Ascending aorta (tissue), 2 donors: ENCODE results near the gene HERC3. TPM values are rescaled to one million over a fixed set of nuclear protein-coding genes. Genes with fewer than 3 reads are reported as not detected.
A peak's percentile ranks its signal among the peaks of the same experiment; 100 is the strongest.

Experiments
- DNase-seq, 2 donors: peaks; one replicate each; pipeline ENCODE4 v3.0.0-alpha.2; 2019; ENCODE audit warnings: low spot score in 2 of 2
- H3K27ac ChIP-seq, 2 donors: fragments of 200-600 bp; sonication (generic); one replicate each; pipeline ENCODE4 v1.5.1; 2016 to 2017; ENCODE audit warnings: mild to moderate bottlenecking in 1 of 2
- H3K27me3 ChIP-seq: fragments of 200-600 bp; sonication (generic); one replicate; pipeline ENCODE4 v1.5.1; 2017
- H3K36me3 ChIP-seq, 2 donors: fragments of 200-600 bp; sonication (generic); one replicate each; pipeline ENCODE4 v1.5.1; 2016
- H3K4me1 ChIP-seq, 2 donors: fragments of 200-600 bp; sonication (generic); one replicate each; pipeline ENCODE4 v1.5.1; 2016 to 2017; ENCODE audit warnings: mild to moderate bottlenecking in 1 of 2
- H3K4me3 ChIP-seq, 2 donors: fragments of 200-600 bp; sonication (generic); one replicate each; pipeline ENCODE4 v1.5.1; 2016 to 2017; ENCODE audit warnings: mild to moderate bottlenecking in 1 of 2
- H3K9me3 ChIP-seq, 2 donors: fragments of 200-600 bp; sonication (generic); one replicate each; pipeline ENCODE4 v1.5.1; 2016
- CTCF ChIP-seq, 3 experiments: fragments of 200-600 bp in 2 of 3; fragments of 450-650 bp in 1 of 3; sonication (generic) in 2 of 3; IDR thresholded peaks; one replicate each; pipeline ENCODE4 v1.5.1; 2016 to 2019; ENCODE audit warnings: antibody characterized with exemption in 3 of 3, mild to moderate bottlenecking in 1 of 3, moderate library complexity in 1 of 3
- intact Hi-C: fragments of 100-400 bp; cut with DNase I; formaldehyde crosslinking; loops from one replicate; pipeline ENCODE4 v1.15.1; 2023
- total RNA-seq: library from RNA; depleted of rRNA; stranded (reverse); fragments of >200 nt; gene quantifications from one replicate; pipeline ENCODE4 v1.1.0, GENCODE V29; 2016

Gene HERC3
- total RNA-seq, 1 donor from 2014 or later = 16.2 TPM

GRCh38 chr4:88696630-88697029, 104.3 kb downstream of the HERC3 start:
- DNase-seq = no peak
- Histone ChIP-seq H3K36me3 (peaks cover 0 to 4% of the 10 kb centered on the region in 2 donors), H3K4me3 (peak overlapping the region; percentile 64 to 68), H3K4me1 (no peaks in the 10 kb centered on the region), H3K9me3 (no peaks in the 10 kb centered on the region), H3K27me3 (no peaks in the 10 kb centered on the region), H3K27ac (peak overlapping the region; percentile 54 to 83)
- TF ChIP-seq CTCF (IDR thresholded peaks at IDR 0.05) = no peak
- intact Hi-C loops = no loop called here

GRCh38 chr4:88697141-88697540, 104.9 kb downstream of the HERC3 start:
- H3K4me3 ChIP-seq = peak overlapping the region; percentile 64 to 68
- DNase-seq = peak in 1 of 2 donors; percentile 66
- H3K9me3 ChIP-seq = no peaks in the 10 kb centered on the region
- intact Hi-C loops = no loop called here
- H3K4me1 ChIP-seq = no peaks in the 10 kb centered on the region
- H3K27me3 ChIP-seq = no peaks in the 10 kb centered on the region
- peak overlapping the region; percentile 54 to 83 for H3K27ac ChIP-seq
- H3K36me3 ChIP-seq = peaks cover 0 to 4% of the 10 kb centered on the region in 2 donors
- TF ChIP-seq CTCF (IDR thresholded peaks at IDR 0.05) = no peak

- TF ChIP-seq CTCF (IDR thresholded peaks at IDR 0.05) = no peak
- intact Hi-C loops = no loop called here
- H3K27ac ChIP-seq = peak within 1 kb of the TSS; percentile 54 to 83
- peak in 1 of 2 donors; percentile 86 for DNase-seq
- no peaks in the 10 kb centered on the region for H3K4me1 ChIP-seq
- H3K36me3 ChIP-seq = peaks cover 2 to 4% of the 10 kb centered on the region in 2 donors
- H3K4me3 ChIP-seq = peak within 1 kb of the TSS; percentile 64 to 68
- H3K9me3 ChIP-seq = no peaks in the 10 kb centered on the region
- H3K27me3 ChIP-seq = no peaks in the 10 kb centered on the region
These were observed 105.5 kb downstream of the HERC3 start, which contains the start of gene NAP1L5 for GRCh38 chr4:88697588-88698329. Gene NAP1L5 (minus strand): TSS chr4:88697829. CDS start chr4:88697754, 75 bp downstream.

- H3K27ac ChIP-seq = peak overlapping the region in 1 of 2 donors; percentile 83
- no peak for DNase-seq
- intact Hi-C loops = no loop called here
- no peaks in the 10 kb centered on the region for H3K9me3 ChIP-seq
- no peaks in the 10 kb centered on the region for H3K27me3 ChIP-seq
- TF ChIP-seq CTCF (IDR thresholded peaks at IDR 0.05) = no peak
- peaks cover 6 to 10% of the 10 kb centered on the region in 2 donors for H3K36me3 ChIP-seq
- no peak overlapping the region for H3K4me3 ChIP-seq
- H3K4me1 ChIP-seq = no peaks in the 10 kb centered on the region
These were observed 106.2 kb downstream of the HERC3 start for GRCh38 chr4:88698519-88698918.

- Histone ChIP-seq H3K27ac (no peak overlapping the region), H3K4me1 (peaks cover 3% of the 10 kb centered on the region in 2 donors), H3K9me3 (no peaks in the 10 kb centered on the region), H3K4me3 (no peak overlapping the region), H3K27me3 (no peaks in the 10 kb centered on the region), H3K36me3 (peaks cover 14 to 23% of the 10 kb centered on the region in 2 donors)
- no peak for DNase-seq
- no peak for TF ChIP-seq CTCF (IDR thresholded peaks at IDR 0.05)
- intact Hi-C loops = no loop called here
These were observed 110.5 kb downstream of the HERC3 start for GRCh38 chr4:88702782-88703181.
